GM06990 (cell line): ENCODE measurements around the gene DLX1.

Source experiments
- DNase-seq: peaks from one replicate; pipeline ENCODE4 v3.0.0-alpha.2; 2011; ENCODE audit not compliant: insufficient read length; ENCODE audit errors: extremely low read depth
- H3K27me3 ChIP-seq: replicated peaks from 2 replicates; pipeline ENCODE4 v1.6.0; 2011; ENCODE audit warnings: low read length; ENCODE audit not compliant: control insufficient read depth, insufficient read depth
- H3K36me3 ChIP-seq: 2 replicates; pipeline ENCODE4 v1.5.1; 2011; ENCODE audit warnings: low read length; ENCODE audit not compliant: control insufficient read depth, insufficient read depth
- H3K4me3 ChIP-seq: replicated peaks from 2 replicates; pipeline ENCODE4 v1.5.1; 2011; ENCODE audit warnings: low read depth, mild to moderate bottlenecking, control low read depth, low read length
- TF ChIP-seq, protein P1 (sequence below): IDR thresholded peaks from 2 replicates; pipeline ENCODE4 v1.5.1; 2011; ENCODE audit warnings: low read length, control low read depth, mild to moderate bottlenecking, inconsistent platforms; ENCODE audit not compliant: insufficient read depth, poor library complexity, severe bottlenecking

Gene DLX1

DNA sequence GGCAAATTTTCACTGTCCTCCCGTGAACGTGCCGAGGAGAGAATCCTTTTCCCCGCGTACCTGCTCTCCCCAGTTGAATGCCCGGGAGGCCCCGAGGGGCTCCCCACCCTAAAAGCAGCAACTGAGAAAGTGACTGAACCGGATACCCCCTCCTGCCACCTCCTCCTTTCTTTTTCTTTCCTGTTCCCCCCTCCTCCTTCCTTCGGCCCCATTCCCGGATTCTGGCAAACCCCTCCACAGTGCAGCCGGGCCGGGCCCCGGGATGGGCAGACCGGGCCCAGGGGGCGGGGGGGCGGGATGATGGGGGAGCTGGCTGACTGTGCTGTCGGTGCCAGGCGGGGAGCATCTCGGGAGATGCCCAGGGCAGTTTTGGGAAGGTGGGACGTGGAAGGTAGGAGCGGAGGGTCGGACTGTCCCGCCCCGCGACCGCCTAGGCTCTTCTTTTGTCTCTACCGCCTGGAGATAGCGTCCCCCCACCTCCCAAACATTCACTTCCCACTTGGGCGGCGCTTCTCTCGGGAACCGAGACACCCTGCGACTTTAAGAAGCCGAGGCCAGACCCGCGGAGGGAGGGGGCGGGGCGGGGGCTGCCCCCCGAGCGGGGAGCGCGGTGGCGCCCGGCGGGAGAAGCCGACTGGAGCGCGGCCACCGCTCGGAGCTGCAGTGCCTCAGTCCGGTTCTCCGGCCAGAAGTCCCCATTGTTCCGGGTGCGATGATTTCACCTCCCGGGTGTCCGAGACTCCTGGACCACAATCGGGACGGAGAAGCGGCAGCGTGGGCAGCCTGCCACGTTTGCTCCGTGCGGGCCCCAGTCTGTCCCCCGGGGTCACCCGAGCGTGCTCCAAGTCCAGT is 9.2 kb downstream of the DLX1 start:
- Histone ChIP-seq H3K4me3 (peak overlapping the region; percentile 74), H3K27me3 (peaks cover 1% of the 10 kb centered on the region), H3K36me3 (no peaks in the 10 kb centered on the region)
- DNase-seq: no peak
- TF ChIP-seq, protein P1, sequence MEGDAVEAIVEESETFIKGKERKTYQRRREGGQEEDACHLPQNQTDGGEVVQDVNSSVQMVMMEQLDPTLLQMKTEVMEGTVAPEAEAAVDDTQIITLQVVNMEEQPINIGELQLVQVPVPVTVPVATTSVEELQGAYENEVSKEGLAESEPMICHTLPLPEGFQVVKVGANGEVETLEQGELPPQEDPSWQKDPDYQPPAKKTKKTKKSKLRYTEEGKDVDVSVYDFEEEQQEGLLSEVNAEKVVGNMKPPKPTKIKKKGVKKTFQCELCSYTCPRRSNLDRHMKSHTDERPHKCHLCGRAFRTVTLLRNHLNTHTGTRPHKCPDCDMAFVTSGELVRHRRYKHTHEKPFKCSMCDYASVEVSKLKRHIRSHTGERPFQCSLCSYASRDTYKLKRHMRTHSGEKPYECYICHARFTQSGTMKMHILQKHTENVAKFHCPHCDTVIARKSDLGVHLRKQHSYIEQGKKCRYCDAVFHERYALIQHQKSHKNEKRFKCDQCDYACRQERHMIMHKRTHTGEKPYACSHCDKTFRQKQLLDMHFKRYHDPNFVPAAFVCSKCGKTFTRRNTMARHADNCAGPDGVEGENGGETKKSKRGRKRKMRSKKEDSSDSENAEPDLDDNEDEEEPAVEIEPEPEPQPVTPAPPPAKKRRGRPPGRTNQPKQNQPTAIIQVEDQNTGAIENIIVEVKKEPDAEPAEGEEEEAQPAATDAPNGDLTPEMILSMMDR: no peak

DNA sequence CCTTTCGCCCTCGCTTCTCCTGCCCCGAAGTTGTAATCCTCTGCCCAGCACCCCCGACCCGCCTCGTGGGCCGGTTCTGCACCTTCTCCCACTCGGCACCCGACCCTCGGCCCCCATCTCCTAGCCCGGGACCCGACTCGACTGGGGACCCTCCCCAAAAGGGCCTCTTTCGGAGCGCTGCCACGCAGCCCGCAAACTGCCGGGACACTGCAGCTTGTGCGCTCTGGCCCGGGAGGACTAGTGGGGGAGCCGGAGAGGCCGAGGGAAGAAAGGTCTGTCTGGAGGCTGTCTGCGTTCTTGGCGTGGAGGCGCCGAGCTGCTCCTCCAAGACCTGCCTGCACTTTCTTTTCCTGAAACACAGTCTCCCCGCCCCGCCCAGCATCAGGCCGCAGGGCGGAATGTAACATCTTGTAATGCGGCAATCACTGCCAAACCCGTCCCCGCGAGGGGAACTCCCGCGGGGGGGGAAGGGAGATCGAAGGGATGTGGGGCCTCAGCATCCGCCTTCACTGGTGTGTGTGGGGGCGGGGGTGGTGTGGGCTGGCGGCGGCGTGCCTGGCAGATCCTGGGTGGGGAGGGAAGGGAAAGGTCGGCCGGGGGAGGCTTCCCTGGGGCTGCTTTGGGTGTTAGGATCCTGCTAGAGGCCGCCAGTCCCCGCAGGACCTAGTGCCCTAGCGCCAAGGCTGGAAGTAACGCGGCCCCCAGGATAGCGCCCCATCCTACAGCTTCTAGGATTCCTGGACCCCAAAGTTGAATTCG is 10.0 kb downstream of the DLX1 start:
- Histone ChIP-seq H3K4me3 (peak overlapping the region; percentile 74), H3K27me3 (no peaks in the 10 kb centered on the region; the same call in none of the 2 replicates), H3K36me3 (no peaks in the 10 kb centered on the region)
- TF ChIP-seq, protein P1: no peak
- peak; percentile 75 for DNase-seq

DNA sequence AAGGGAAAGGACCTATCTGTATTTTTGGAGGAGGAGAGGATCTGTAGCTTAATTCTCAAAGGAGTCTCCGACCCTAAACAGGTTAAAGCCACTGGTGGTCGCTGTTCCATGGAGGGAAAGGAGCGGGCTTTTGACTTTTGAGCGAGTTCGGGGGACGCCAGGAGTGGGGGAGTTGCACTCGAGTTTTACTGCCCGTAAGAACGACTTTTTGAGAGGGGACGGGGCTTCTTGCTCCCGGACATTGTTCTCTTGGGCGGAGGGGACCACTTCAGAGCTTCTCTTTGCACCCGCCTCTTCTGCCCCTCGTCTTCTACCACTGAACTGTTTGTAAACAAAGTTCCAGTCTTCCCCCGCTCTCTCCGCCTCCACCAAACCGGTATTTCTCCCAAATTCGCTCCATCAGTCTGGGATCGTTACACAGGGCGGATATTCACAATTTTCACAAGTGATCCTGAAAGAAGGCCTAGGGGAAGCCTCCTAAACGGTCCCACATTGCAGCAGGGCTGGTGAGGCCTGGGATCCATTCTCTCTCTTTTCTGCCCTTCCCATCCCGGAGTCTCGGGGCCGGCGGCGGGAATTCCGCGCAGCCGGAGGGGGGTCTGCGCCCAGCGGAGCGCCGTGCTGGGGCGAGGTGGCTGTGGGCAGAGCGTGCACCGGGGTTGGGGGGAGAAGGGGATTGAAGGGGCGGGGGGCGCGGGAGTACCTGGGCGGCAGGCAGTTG is 10.8 kb downstream of the DLX1 start:
- Histone ChIP-seq H3K36me3 (no peaks in the 10 kb centered on the region), H3K4me3 (peak overlapping the region; percentile 74), H3K27me3 (no peaks in the 10 kb centered on the region; the same call in none of the 2 replicates)
- DNase-seq: no peak
- TF ChIP-seq, protein P1: peak; percentile 36

- TF ChIP-seq, protein P1: no peak
- peak overlapping the region; percentile 16 for H3K4me3 ChIP-seq
- no peaks in the 10 kb centered on the region for H3K36me3 ChIP-seq
- DNase-seq: no peak
- H3K27me3 ChIP-seq: no peaks in the 10 kb centered on the region; the same call in none of the 2 replicates
These were observed 11.6 kb downstream of the DLX1 start for GRCh38 chr2:172096626-172097547.
